ENCODE data around the gene SCRT2. TPM values are rescaled to one million over a fixed set of nuclear protein-coding genes. Genes with fewer than 3 reads are reported as not detected.

The SCRT2 gene
- total RNA-seq, 1 experiment from 2014 or later, result not detected

GRCh38 chr20:721876-722275 is 46.3 kb upstream of the SCRT2 start:
- TF ChIP-seq EZH2 (IDR thresholded peaks at IDR 0.05), result no peak
- TF ChIP-seq SP1 (IDR thresholded peaks at IDR 0.05; ENCODE audit: low read depth), result no peak
- TF ChIP-seq REST (IDR thresholded peaks at IDR 0.05; ENCODE audit: low read depth), result no peak
- TF ChIP-seq ELF1 (IDR thresholded peaks at IDR 0.05; ENCODE audit: borderline replicate concordance, low read depth), result no peak
- TF ChIP-seq CEBPB (IDR thresholded peaks at IDR 0.05; ENCODE audit: low read depth), result no peak
- no peak for TF ChIP-seq POLR2A (IDR thresholded peaks at IDR 0.05; ENCODE audit: borderline replicate concordance, extremely low read depth, insufficient read depth, insufficient read length)
- TF ChIP-seq ATF3 (IDR thresholded peaks at IDR 0.05), result no peak
- no peak for TF ChIP-seq CTCF (IDR thresholded peaks at IDR 0.05 in 2 of 3, conservative IDR thresholded peaks at IDR 0.05 in 1 of 3; ENCODE audit: borderline replicate concordance in 1 of 3, insufficient read depth in 1 of 3, low read depth in 2 of 3, low read length in 2 of 3)
- no peak for TF ChIP-seq MAX (IDR thresholded peaks at IDR 0.05)
- no peak overlapping the region for H3K27ac ChIP-seq (ENCODE audit: low read depth, low read length)
- no peaks in the 10 kb centered on the region for H3K9me2 ChIP-seq (ENCODE audit: insufficient read depth)
- RAD21 ChIA-PET (ENCODE audit: low non-redundant PET in 1 of 2, low total read pairs in 2 of 2, uncharacterized antibody in 2 of 2, unreplicated experiment in 2 of 2), result no interaction called here
- no peak overlapping the region for H3K4me2 ChIP-seq (ENCODE audit: low read length)
- H4K20me1 ChIP-seq (ENCODE audit: insufficient read depth), result no peaks in the 10 kb centered on the region
- no peaks in the 10 kb centered on the region for H3K27me3 ChIP-seq (ENCODE audit: insufficient read depth, low read length)
- no peaks in the 10 kb centered on the region for H3K36me3 ChIP-seq (ENCODE audit: control insufficient read depth in 1 of 2, insufficient read depth in 2 of 2, low read length in 2 of 2)
- no TSS peak for BruUV-seq (replicated peaks)
- H3K9me3 ChIP-seq (ENCODE audit: control insufficient read depth in 1 of 2, insufficient read depth in 1 of 2, low read depth in 1 of 2, low read length in 2 of 2), result no peaks in the 10 kb centered on the region
- intact Hi-C loops (cut with micrococcal nuclease), result no loop called here
- no peak for ATAC-seq
- DNase-seq (ENCODE audit: low read depth, low spot score), result no peak
- POLR2A ChIA-PET, result no interaction called here
- no peak overlapping the region for H3K9ac ChIP-seq (ENCODE audit: low read length)
- no peaks in the 10 kb centered on the region for H3K79me2 ChIP-seq (ENCODE audit: insufficient read depth, low read length)
- H2AFZ ChIP-seq (ENCODE audit: low read depth, low read length, poor library complexity, severe bottlenecking), result no peak overlapping the region
- CTCF ChIA-PET, result no interaction called here
- H3K4me1 ChIP-seq (ENCODE audit: control insufficient read depth in 1 of 2, insufficient read depth in 2 of 2, low read length in 2 of 2), result 0 out of 4 replicates have a peak, but pooled peaks cover 0 to 5% of the 10 kb centered on the region in 2 experiments
- H3K4me3 ChIP-seq (replicated peaks in 1 of 2; ENCODE audit: low read depth in 1 of 2, low read length in 2 of 2), result no peak overlapping the region

All from HCT116 (cell line).